MCF 10A (cell line): Measurements from ENCODE around the gene GAREM2. TPM values are rescaled to one million over a fixed set of nuclear protein-coding genes. Genes with fewer than 3 reads are reported as not detected.

Experiments used
- BruUV-seq: library from RNA; stranded (reverse); fragments of 400-500 nt; replicated peaks from 2 replicates; lab custom pipeline; 2021; lab: Mats Ljungman, UMichigan
- CTCF ChIA-PET: fragments of 300-600 bp; sonication (Branson Sonifier 250); formaldehyde crosslinking; extraction: SDS; loops from one replicate; lab custom pipeline; 2021; ENCODE audit warnings: antibody characterized with exemption, inconsistent platforms; lab: Yijun Ruan, JAX
- POLR2A ChIA-PET: fragments of 300-600, 350-650 bp; sonication (Branson Sonifier 250); formaldehyde crosslinking; extraction: SDS; loops from one replicate; lab custom pipeline; 2020; ENCODE audit warnings: antibody characterized with exemption, inconsistent platforms; lab: Yijun Ruan, JAX
- DNase-seq: peaks from one replicate; pipeline ENCODE4 v3.0.0-alpha.2; 2018; ENCODE audit not compliant: unreplicated experiment
- H3K27ac Mint-ChIP-seq: one replicate; pipeline ENCODE4 v1.8.0; 2022; ENCODE audit warnings: mild to moderate bottlenecking, low read depth, mixed read lengths; ENCODE audit not compliant: unreplicated experiment
- H3K27me3 Mint-ChIP-seq: one replicate; pipeline ENCODE4 v1.8.0; 2022; ENCODE audit warnings: mixed read lengths; ENCODE audit not compliant: insufficient read depth, unreplicated experiment
- H3K36me3 Mint-ChIP-seq: one replicate; pipeline ENCODE4 v1.8.0; 2022; ENCODE audit warnings: mild to moderate bottlenecking, moderate library complexity, mixed read lengths; ENCODE audit not compliant: insufficient read depth, unreplicated experiment
- H3K4me1 Mint-ChIP-seq: one replicate; pipeline ENCODE4 v1.8.0; 2022; ENCODE audit warnings: mixed read lengths; ENCODE audit not compliant: insufficient read depth, unreplicated experiment
- H3K4me3 Mint-ChIP-seq: one replicate; pipeline ENCODE4 v1.8.0; 2022; ENCODE audit warnings: mild to moderate bottlenecking, moderate library complexity, mixed read lengths; ENCODE audit not compliant: unreplicated experiment
- H3K9me3 Mint-ChIP-seq: one replicate; pipeline ENCODE4 v1.8.0; 2022; ENCODE audit warnings: mixed read lengths; ENCODE audit not compliant: unreplicated experiment
- CTCF ChIP-seq: fragments of 200-600 bp; IDR thresholded peaks from one replicate; pipeline ENCODE4 v1.8.0; 2022; ENCODE audit warnings: antibody characterized with exemption, mild to moderate bottlenecking; ENCODE audit not compliant: unreplicated experiment
- intact Hi-C: fragments of 100-400 bp; cut with micrococcal nuclease; formaldehyde crosslinking; loops from 2 replicates; pipeline ENCODE4 v1.14.1; 2022
- total RNA-seq: library from RNA; stranded (reverse); gene quantifications from 2 replicates; pipeline ENCODE4 v1.2.3, GENCODE V29; 2022

GAREM2 gene
- total RNA-seq, 1 experiment from 2014 or later = 0.23 TPM

GRCh38 chr2:26179446-26179913 is 6.6 kb downstream of the GAREM2 start:
- no peak overlapping the region for H3K4me3 Mint-ChIP-seq
- CTCF ChIA-PET = interaction anchor here (0.6 kb wide), 1 partner anchor 80 kb away, joined by 3 read pairs; no protein-coding TSS in a partner anchor

GRCh38 chr2:26182441-26182840 is 9.6 kb downstream of the GAREM2 start:
- CTCF ChIA-PET = no interaction called here
- Mint-ChIP-seq H3K36me3 (no peaks in the 10 kb centered on the region), H3K27ac (no peak overlapping the region), H3K27me3 (peaks cover 12% of the 10 kb centered on the region), H3K4me1 (no peaks in the 10 kb centered on the region), H3K4me3 (no peak overlapping the region), H3K9me3 (no peaks in the 10 kb centered on the region)
- intact Hi-C loops = no loop called here
- POLR2A ChIA-PET = interaction anchor here (0.6 kb wide), 1 partner anchor 235 kb away, joined by 3 read pairs; no protein-coding TSS in a partner anchor
- no peak for TF ChIP-seq CTCF
- BruUV-seq = no TSS peak
- DNase-seq = no peak

More at GRCh38 chr2:26179446-26179913, 6.6 kb downstream of the GAREM2 start:
- BruUV-seq = no TSS peak
- Mint-ChIP-seq H3K4me1 (no peaks in the 10 kb centered on the region), H3K27me3 (no peaks in the 10 kb centered on the region), H3K9me3 (no peaks in the 10 kb centered on the region), H3K36me3 (no peaks in the 10 kb centered on the region), H3K27ac (no peak overlapping the region)
- no peak for DNase-seq
- intact Hi-C loops = no loop called here
- no peak for TF ChIP-seq CTCF
- POLR2A ChIA-PET = no interaction called here

- H3K27me3 Mint-ChIP-seq = peaks cover 12% of the 10 kb centered on the region
- no peaks in the 10 kb centered on the region for H3K4me1 Mint-ChIP-seq
- ChIA-PET CTCF (interaction anchor here (0.6 kb wide), 1 partner anchor 30 kb away, joined by 4 read pairs; no protein-coding TSS in a partner anchor), POLR2A (no interaction called here)
- H3K9me3 Mint-ChIP-seq = no peaks in the 10 kb centered on the region
- intact Hi-C loops = no loop called here
- no peak for DNase-seq
- TF ChIP-seq CTCF = no peak
- H3K36me3 Mint-ChIP-seq = no peaks in the 10 kb centered on the region
- no peak overlapping the region for H3K4me3 Mint-ChIP-seq
- no peak overlapping the region for H3K27ac Mint-ChIP-seq
- BruUV-seq = no TSS peak
Measured at GRCh38 chr2:26182887-26183630, 10.2 kb downstream of the GAREM2 start.

- CTCF ChIA-PET = interaction anchor here (0.5 kb wide), 1 partner anchor 11 kb away, joined by 3 read pairs; no protein-coding TSS in a partner anchor
- no TSS peak for BruUV-seq
Measured at GRCh38 chr2:26184121-26184520, 11.2 kb downstream of the GAREM2 start.

More at GRCh38 chr2:26184121-26184520, 11.2 kb downstream of the GAREM2 start:
- Mint-ChIP-seq H3K4me1 (no peaks in the 10 kb centered on the region), H3K4me3 (no peak overlapping the region), H3K27me3 (peaks cover 12% of the 10 kb centered on the region), H3K27ac (no peak overlapping the region), H3K9me3 (no peaks in the 10 kb centered on the region), H3K36me3 (no peaks in the 10 kb centered on the region)
- POLR2A ChIA-PET = no interaction called here
- TF ChIP-seq CTCF = no peak
- DNase-seq = no peak
- intact Hi-C loops = no loop called here
